Measurements from ENCODE around the gene GLT8D2. TPM values are rescaled to one million over a fixed set of nuclear protein-coding genes. Genes with fewer than 3 reads are reported as not detected.

GLT8D2 gene
- total and polyA plus RNA-seq, 2 of the 13 experiments (the other 11 are each of a cell fraction or from before 2014, with no cell fraction given), result not detected

DNA sequence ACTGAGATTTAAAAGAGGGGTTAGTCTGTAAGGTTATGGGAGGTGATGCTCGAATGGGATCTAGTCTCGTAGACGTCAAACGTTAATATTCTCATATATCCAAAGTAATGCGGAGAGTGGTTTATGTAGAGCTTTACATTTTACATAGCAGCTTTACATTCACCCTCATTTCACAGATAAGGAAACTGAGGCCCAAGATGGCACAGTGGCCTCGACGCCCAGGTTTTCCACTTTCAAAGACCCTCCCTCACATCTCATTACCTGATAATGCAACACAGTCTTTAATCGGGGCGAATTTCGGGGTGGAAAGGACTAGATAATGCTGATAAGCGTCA lies 84.8 kb downstream of the GLT8D2 start:
- ATAC-seq (no peak), DNase-seq (ENCODE audit: low spot score) (no peak), FAIRE-seq (no peak)
- no peaks in the 10 kb centered on the region; a peak in 1 of 5 replicates for H3K27me3 ChIP-seq (ENCODE audit: control insufficient read depth in 1 of 2, insufficient read depth in 2 of 2, low read length in 2 of 2)
- in situ Hi-C loops (cut with HindIII; ENCODE audit: extremely low pct_ligation_motif_present, low pct_unique_long_range_greater_than_20kb), result no loop called here
- H3K36me3 ChIP-seq (replicated peaks in 1 of 2; ENCODE audit: control insufficient read depth in 1 of 2, insufficient read depth in 2 of 2, low read length in 2 of 2), result peaks cover 0 to 12% of the 10 kb centered on the region in 2 experiments; a peak in 1 of 5 replicates
- POLR2A ChIA-PET, result interaction anchor here (0.8 to 3.6 kb wide), 13 partner anchors 9 to 321 kb away, joined by 3 to 118 read pairs (median 8); partner anchors contain the start of genes HCFC2, HSP90B1, NFYB and NT5DC3
- peak overlapping the region; percentile 86 for H3K27ac ChIP-seq (ENCODE audit: extremely low read length, insufficient read depth, low read length)
- H3K79me2 ChIP-seq (ENCODE audit: insufficient read depth, low read length), result peaks cover 62% of the 10 kb centered on the region
- intact Hi-C loops (cut with micrococcal nuclease; ENCODE audit: unreplicated experiment), result loop anchor here (1.0 to 10.0 kb wide), 3 partner anchors 8 to 170 kb away; partner anchors contain the start of genes HSP90B1 and NFYB
- TF ChIP-seq PLSCR1 (CRISPR knock-in tag; IDR thresholded peaks at IDR 0.05; ENCODE audit: borderline replicate concordance), result no peak
- TF ChIP-seq, protein P1, sequence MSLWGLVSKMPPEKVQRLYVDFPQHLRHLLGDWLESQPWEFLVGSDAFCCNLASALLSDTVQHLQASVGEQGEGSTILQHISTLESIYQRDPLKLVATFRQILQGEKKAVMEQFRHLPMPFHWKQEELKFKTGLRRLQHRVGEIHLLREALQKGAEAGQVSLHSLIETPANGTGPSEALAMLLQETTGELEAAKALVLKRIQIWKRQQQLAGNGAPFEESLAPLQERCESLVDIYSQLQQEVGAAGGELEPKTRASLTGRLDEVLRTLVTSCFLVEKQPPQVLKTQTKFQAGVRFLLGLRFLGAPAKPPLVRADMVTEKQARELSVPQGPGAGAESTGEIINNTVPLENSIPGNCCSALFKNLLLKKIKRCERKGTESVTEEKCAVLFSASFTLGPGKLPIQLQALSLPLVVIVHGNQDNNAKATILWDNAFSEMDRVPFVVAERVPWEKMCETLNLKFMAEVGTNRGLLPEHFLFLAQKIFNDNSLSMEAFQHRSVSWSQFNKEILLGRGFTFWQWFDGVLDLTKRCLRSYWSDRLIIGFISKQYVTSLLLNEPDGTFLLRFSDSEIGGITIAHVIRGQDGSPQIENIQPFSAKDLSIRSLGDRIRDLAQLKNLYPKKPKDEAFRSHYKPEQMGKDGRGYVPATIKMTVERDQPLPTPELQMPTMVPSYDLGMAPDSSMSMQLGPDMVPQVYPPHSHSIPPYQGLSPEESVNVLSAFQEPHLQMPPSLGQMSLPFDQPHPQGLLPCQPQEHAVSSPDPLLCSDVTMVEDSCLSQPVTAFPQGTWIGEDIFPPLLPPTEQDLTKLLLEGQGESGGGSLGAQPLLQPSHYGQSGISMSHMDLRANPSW (CRISPR knock-in tag; IDR thresholded peaks at IDR 0.05; ENCODE audit: borderline replicate concordance), result 0 out of 2 replicates have a peak, but pooled peaks have one; percentile 8
- TF ChIP-seq ZBTB20 (CRISPR knock-in tag; IDR thresholded peaks at IDR 0.05; ENCODE audit: borderline replicate concordance, low read depth), result peak; percentile 25; the same call in 1 of the 2 replicates
- TF ChIP-seq NCOA1 (CRISPR knock-in tag; IDR thresholded peaks at IDR 0.05), result no peak
- no peak for TF ChIP-seq ZKSCAN8 (CRISPR knock-in tag; IDR thresholded peaks at IDR 0.05; ENCODE audit: borderline replicate concordance)
- TF ChIP-seq ZNF549 (CRISPR knock-in tag; IDR thresholded peaks at IDR 0.05), result 0 out of 2 replicates have a peak, but pooled peaks have one; percentile 8
- peak; percentile 59; the same call in 1 of the 2 replicates for TF ChIP-seq TOPORS (CRISPR knock-in tag; IDR thresholded peaks at IDR 0.05)
- TF ChIP-seq, protein P2, sequence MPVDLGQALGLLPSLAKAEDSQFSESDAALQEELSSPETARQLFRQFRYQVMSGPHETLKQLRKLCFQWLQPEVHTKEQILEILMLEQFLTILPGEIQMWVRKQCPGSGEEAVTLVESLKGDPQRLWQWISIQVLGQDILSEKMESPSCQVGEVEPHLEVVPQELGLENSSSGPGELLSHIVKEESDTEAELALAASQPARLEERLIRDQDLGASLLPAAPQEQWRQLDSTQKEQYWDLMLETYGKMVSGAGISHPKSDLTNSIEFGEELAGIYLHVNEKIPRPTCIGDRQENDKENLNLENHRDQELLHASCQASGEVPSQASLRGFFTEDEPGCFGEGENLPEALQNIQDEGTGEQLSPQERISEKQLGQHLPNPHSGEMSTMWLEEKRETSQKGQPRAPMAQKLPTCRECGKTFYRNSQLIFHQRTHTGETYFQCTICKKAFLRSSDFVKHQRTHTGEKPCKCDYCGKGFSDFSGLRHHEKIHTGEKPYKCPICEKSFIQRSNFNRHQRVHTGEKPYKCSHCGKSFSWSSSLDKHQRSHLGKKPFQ (CRISPR knock-in tag; IDR thresholded peaks at IDR 0.05; ENCODE audit: insufficient replicate concordance), result peak; percentile 38
- TF ChIP-seq ZKSCAN5 (CRISPR knock-in tag; IDR thresholded peaks at IDR 0.05), result 0 out of 2 replicates have a peak, but pooled peaks have one; percentile 26
- no peaks in the 10 kb centered on the region for H4K20me1 ChIP-seq (ENCODE audit: insufficient read depth, low read length)
- peaks cover 62% of the 10 kb centered on the region for H3K4me1 ChIP-seq (ENCODE audit: insufficient read depth, low read length)
- WGBS (ENCODE audit: low lambda C conversion rate), result 0% methylated on average over 11 of the region's 11 CpGs
- peak overlapping the region; percentile 71 for H2AFZ ChIP-seq (ENCODE audit: low read length)
- H3K4me2 ChIP-seq (ENCODE audit: low read depth, low read length), result peak overlapping the region; percentile 75
- CTCF ChIA-PET (ENCODE audit: low intra/inter-chr PET ratio, low total read pairs), result no interaction called here
- H3K4me3 ChIP-seq (replicated peaks in 1 of 3; ENCODE audit: insufficient read depth in 1 of 3, low read depth in 2 of 3, low read length in 3 of 3), result peak overlapping the region; percentile 68 to 88 (median 82)
- no peaks in the 10 kb centered on the region for H3K9me3 ChIP-seq (ENCODE audit: low read length)
- peak overlapping the region; percentile 91 for H3K9ac ChIP-seq (ENCODE audit: insufficient read depth, low read depth, low read length)
- BruUV-seq (replicated peaks), result TSS peak; percentile 93
